ENCODE data around the gene LSP1. TPM values are rescaled to one million over a fixed set of nuclear protein-coding genes. Genes with fewer than 3 reads are reported as not detected.

LSP1 gene
- total RNA-seq, 1 experiment from 2014 or later: 0.90 TPM

DNA sequence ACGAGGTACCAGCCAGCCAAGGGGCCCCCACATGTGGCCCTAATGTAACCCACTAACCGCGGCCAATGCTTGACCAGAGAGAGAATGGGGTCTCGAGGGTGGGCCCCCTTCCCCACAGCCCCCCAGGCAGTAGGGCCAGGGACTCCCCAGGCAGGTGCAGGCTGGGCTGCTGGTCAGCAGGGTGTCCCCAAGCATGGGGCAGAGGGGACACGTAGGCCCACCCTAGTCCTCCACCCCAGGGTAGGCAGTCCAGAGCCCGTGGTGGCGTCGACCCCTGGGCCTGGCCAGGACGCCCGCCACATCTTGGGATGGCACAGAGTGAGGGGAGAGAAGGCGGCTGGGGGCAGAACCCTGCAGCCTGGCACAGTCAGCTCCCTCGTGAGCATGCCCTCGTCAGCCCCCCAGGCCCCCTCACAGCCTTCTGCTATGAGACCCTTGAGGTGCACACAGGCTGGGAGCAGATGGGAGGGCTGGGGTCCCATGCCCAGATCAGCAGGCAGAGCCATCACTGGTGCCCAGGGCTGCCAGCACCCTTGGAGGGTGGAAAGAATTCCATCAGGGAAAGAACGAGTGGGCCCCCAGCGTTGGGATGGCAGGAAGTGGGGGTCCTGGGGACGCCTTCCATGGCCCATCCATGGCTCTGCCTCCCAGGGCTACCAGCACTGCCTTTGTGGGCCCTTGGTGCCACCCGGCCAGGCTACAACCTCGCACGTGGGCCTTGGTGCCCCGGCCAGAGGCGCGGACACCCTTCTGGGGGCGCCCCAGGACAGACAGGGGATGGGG, 72.7 kb downstream of the LSP1 start:
- intact Hi-C loops (cut with micrococcal nuclease; ENCODE audit: unreplicated experiment) (no loop called here), in situ Hi-C loops (cut with HindIII; ENCODE audit: low pct_unique_long_range_greater_than_20kb, low sequenced_read_pairs) (no loop called here)
- Histone ChIP-seq H3K4me1 (ENCODE audit: control insufficient read depth, insufficient read depth, low read length) (peaks cover 26% of the 10 kb centered on the region), H3K4me3 (ENCODE audit: low read depth in 2 of 2, low read length in 2 of 2) (no peak overlapping the region), H3K9me3 (ENCODE audit: control insufficient read depth, insufficient read depth, low read depth, low read length) (no peaks in the 10 kb centered on the region), H3K36me3 (ENCODE audit: control insufficient read depth, insufficient read depth, low read length) (no peaks in the 10 kb centered on the region), H3K27ac (ENCODE audit: low read length) (no peak overlapping the region), H3K27me3 (ENCODE audit: control insufficient read depth, insufficient read depth, low read length) (no peaks in the 10 kb centered on the region)
- ChIA-PET POLR2A (no interaction called here), CTCF (no interaction called here)
- BruUV-seq (replicated peaks): no TSS peak
- no peak for TF ChIP-seq SIN3A (IDR thresholded peaks at IDR 0.05; ENCODE audit: borderline replicate concordance, insufficient read depth, low read depth, low read length)
- TF ChIP-seq TCF7L2 (IDR thresholded peaks at IDR 0.05; ENCODE audit: low read depth, low read length): no peak
- TF ChIP-seq, protein P1, sequence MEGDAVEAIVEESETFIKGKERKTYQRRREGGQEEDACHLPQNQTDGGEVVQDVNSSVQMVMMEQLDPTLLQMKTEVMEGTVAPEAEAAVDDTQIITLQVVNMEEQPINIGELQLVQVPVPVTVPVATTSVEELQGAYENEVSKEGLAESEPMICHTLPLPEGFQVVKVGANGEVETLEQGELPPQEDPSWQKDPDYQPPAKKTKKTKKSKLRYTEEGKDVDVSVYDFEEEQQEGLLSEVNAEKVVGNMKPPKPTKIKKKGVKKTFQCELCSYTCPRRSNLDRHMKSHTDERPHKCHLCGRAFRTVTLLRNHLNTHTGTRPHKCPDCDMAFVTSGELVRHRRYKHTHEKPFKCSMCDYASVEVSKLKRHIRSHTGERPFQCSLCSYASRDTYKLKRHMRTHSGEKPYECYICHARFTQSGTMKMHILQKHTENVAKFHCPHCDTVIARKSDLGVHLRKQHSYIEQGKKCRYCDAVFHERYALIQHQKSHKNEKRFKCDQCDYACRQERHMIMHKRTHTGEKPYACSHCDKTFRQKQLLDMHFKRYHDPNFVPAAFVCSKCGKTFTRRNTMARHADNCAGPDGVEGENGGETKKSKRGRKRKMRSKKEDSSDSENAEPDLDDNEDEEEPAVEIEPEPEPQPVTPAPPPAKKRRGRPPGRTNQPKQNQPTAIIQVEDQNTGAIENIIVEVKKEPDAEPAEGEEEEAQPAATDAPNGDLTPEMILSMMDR (IDR thresholded peaks at IDR 0.05): no peak
- TF ChIP-seq POLR2AphosphoS5 (IDR thresholded peaks at IDR 0.05; ENCODE audit: low read depth, low read length): no peak
- TF ChIP-seq, protein P2, sequence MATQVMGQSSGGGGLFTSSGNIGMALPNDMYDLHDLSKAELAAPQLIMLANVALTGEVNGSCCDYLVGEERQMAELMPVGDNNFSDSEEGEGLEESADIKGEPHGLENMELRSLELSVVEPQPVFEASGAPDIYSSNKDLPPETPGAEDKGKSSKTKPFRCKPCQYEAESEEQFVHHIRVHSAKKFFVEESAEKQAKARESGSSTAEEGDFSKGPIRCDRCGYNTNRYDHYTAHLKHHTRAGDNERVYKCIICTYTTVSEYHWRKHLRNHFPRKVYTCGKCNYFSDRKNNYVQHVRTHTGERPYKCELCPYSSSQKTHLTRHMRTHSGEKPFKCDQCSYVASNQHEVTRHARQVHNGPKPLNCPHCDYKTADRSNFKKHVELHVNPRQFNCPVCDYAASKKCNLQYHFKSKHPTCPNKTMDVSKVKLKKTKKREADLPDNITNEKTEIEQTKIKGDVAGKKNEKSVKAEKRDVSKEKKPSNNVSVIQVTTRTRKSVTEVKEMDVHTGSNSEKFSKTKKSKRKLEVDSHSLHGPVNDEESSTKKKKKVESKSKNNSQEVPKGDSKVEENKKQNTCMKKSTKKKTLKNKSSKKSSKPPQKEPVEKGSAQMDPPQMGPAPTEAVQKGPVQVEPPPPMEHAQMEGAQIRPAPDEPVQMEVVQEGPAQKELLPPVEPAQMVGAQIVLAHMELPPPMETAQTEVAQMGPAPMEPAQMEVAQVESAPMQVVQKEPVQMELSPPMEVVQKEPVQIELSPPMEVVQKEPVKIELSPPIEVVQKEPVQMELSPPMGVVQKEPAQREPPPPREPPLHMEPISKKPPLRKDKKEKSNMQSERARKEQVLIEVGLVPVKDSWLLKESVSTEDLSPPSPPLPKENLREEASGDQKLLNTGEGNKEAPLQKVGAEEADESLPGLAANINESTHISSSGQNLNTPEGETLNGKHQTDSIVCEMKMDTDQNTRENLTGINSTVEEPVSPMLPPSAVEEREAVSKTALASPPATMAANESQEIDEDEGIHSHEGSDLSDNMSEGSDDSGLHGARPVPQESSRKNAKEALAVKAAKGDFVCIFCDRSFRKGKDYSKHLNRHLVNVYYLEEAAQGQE (IDR thresholded peaks at IDR 0.05; ENCODE audit: insufficient read depth in 1 of 2, low read depth in 2 of 2, low read length in 1 of 2): no peak
- no peak for ATAC-seq
- DNase-seq (ENCODE audit: low read depth, low spot score): no peak

DNA sequence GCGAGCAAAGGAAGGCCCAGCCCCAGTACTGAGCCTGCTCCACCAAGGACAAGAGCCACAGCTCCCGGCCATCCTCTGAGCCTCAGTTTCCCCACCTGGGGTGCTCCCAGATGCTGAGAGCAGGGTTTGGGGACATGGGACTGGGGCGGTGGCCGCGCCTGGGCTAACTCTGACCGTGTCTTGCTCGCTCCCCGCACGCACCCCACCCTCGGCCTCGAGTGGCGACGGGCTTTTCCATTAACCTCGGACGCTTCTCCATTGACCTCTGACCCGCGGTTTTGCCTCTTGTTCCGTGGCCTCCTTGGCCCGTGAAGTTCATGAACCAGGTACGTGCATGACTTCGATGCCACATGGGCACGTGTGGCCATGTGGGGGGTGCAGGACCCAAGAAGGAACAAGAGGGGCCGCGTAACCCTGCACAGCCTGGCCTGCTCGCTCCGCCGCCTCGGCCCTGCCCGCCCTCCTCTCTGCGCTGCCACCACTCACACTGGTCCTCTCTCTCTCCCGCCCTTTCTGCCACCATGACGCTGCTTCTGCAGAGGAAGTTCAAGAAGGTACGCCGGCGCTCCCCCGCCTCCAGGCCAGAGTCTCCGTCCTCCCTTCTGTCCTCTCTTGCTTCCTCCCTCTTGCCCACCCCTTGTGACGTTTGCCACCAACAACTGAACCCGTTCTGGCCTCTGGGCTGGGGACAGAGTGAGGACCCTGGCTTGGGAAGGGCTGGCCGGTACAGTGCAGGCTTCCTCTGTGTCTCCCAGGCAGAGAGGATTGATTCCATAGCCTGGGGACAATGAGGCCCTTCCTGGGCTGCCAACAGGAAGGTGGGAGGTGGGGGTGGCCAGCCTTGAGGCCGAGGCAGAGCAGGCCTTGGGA, 73.5 kb downstream of the LSP1 start:
- ChIA-PET CTCF (no interaction called here), POLR2A (no interaction called here)
- Histone ChIP-seq H3K36me3 (ENCODE audit: control insufficient read depth, insufficient read depth, low read length) (no peaks in the 10 kb centered on the region), H3K27me3 (ENCODE audit: control insufficient read depth, insufficient read depth, low read length) (no peaks in the 10 kb centered on the region), H3K27ac (ENCODE audit: low read length) (no peak overlapping the region), H3K4me1 (ENCODE audit: control insufficient read depth, insufficient read depth, low read length) (peaks cover 21% of the 10 kb centered on the region), H3K9me3 (ENCODE audit: control insufficient read depth, insufficient read depth, low read depth, low read length) (no peaks in the 10 kb centered on the region), H3K4me3 (ENCODE audit: low read depth in 2 of 2, low read length in 2 of 2) (no peak overlapping the region)
- in situ Hi-C loops (cut with HindIII; ENCODE audit: low pct_unique_long_range_greater_than_20kb, low sequenced_read_pairs): no loop called here
- no TSS peak for BruUV-seq (replicated peaks)
- intact Hi-C loops (cut with micrococcal nuclease; ENCODE audit: unreplicated experiment): no loop called here
- no peak for ATAC-seq
- no peak for DNase-seq (ENCODE audit: low read depth, low spot score)
- TF ChIP-seq, protein P1 (IDR thresholded peaks at IDR 0.05): no peak
- TF ChIP-seq SIN3A (IDR thresholded peaks at IDR 0.05; ENCODE audit: borderline replicate concordance, insufficient read depth, low read depth, low read length) (no peak), TCF7L2 (IDR thresholded peaks at IDR 0.05; ENCODE audit: low read depth, low read length) (no peak), POLR2AphosphoS5 (IDR thresholded peaks at IDR 0.05; ENCODE audit: low read depth, low read length) (no peak)
- TF ChIP-seq, protein P2 (IDR thresholded peaks at IDR 0.05; ENCODE audit: insufficient read depth in 1 of 2, low read depth in 2 of 2, low read length in 1 of 2): no peak

Measured in Panc1 (cell line).